A673 (cell line): Measurements from ENCODE around the gene PASK. TPM values are rescaled to one million over a fixed set of nuclear protein-coding genes. Genes with fewer than 3 reads are reported as not detected.

Experiments used
- BruUV-seq: library from RNA; stranded (reverse); fragments of 400-500 nt; replicated peaks from 2 replicates; lab custom pipeline; 2021; lab: Mats Ljungman, UMichigan
- CTCF ChIA-PET: fragments of 300-600 bp; sonication (Branson Sonifier 250); formaldehyde crosslinking; loops from one replicate; lab custom pipeline; 2022; ENCODE audit warnings: antibody characterized with exemption; lab: Charles Lee
- POLR2A ChIA-PET: fragments of 300-600 bp; sonication (Branson Sonifier 250); formaldehyde crosslinking; loops from one replicate; lab custom pipeline; 2022; ENCODE audit warnings: antibody characterized with exemption; ENCODE audit not compliant: low non-redundant PET; lab: Charles Lee
- DNase-seq: peaks from one replicate; pipeline ENCODE4 v3.0.0-alpha.2; 2015; ENCODE audit warnings: low spot score
- H3K27ac ChIP-seq: fragments of 200-600 bp; sonication (generic); 2 replicates; pipeline ENCODE4 v1.5.1; 2016; ENCODE audit warnings: mixed run types, low read depth, mild to moderate bottlenecking, mixed read lengths, antibody characterized with exemption, low read length; ENCODE audit not compliant: poor library complexity, severe bottlenecking
- H3K27me3 ChIP-seq: fragments of 200-600 bp; sonication (generic); replicated peaks from 2 replicates; pipeline ENCODE4 v1.6.1; 2017; ENCODE audit warnings: mixed run types, low read depth, mild to moderate bottlenecking, mixed read lengths, antibody characterized with exemption, low read length; ENCODE audit not compliant: insufficient read depth, poor library complexity
- H3K36me3 ChIP-seq: fragments of 200-600 bp; sonication (generic); 2 replicates; pipeline ENCODE4 v1.6.1; 2016; ENCODE audit warnings: mixed run types, mild to moderate bottlenecking, mixed read lengths, antibody characterized with exemption, low read length; ENCODE audit not compliant: insufficient read depth, poor library complexity, severe bottlenecking
- H3K4me1 ChIP-seq: fragments of 200-600 bp; sonication (generic); 2 replicates; pipeline ENCODE4 v1.6.1; 2017; ENCODE audit warnings: mixed run types, mild to moderate bottlenecking, mixed read lengths, antibody characterized with exemption, low read length; ENCODE audit not compliant: insufficient read depth, poor library complexity, severe bottlenecking
- H3K4me3 ChIP-seq: fragments of 200-600 bp; sonication (generic); 2 replicates; pipeline ENCODE4 v1.5.1; 2016; ENCODE audit warnings: low read depth, mixed run types, mild to moderate bottlenecking, mixed read lengths, low read length; ENCODE audit not compliant: poor library complexity, severe bottlenecking
- H3K9me3 ChIP-seq: fragments of 200-600 bp; sonication (generic); 2 replicates; pipeline ENCODE4 v1.6.1; 2016; ENCODE audit warnings: mixed run types, low read depth, mild to moderate bottlenecking, mixed read lengths, antibody characterized with exemption, low read length; ENCODE audit not compliant: poor library complexity, severe bottlenecking
- CTCF ChIP-seq: fragments of 300-800, 200-600 bp; sonication (generic); conservative IDR thresholded peaks from 2 replicates; pipeline ENCODE4 v1.5.1; 2017; ENCODE audit warnings: low read depth, mild to moderate bottlenecking, antibody characterized with exemption, low read length, moderate library complexity, mixed read lengths
- EZH2 ChIP-seq: fragments of 200-600 bp; sonication (generic); IDR thresholded peaks from 2 replicates; pipeline ENCODE4 v1.6.1; 2017; ENCODE audit warnings: borderline replicate concordance, low read depth, mild to moderate bottlenecking, mixed read lengths, antibody characterized with exemption, low read length; ENCODE audit not compliant: poor library complexity, severe bottlenecking
- intact Hi-C: fragments of 100-400 bp; cut with micrococcal nuclease; formaldehyde crosslinking; loops from one replicate; pipeline ENCODE4 v1.10.0; 2022; ENCODE audit not compliant: unreplicated experiment
- total RNA-seq: library from RNA; stranded (reverse); gene quantifications from 2 replicates; pipeline ENCODE4 v1.2.3, GENCODE V29; 2021

PASK gene
- total RNA-seq, 1 experiment from 2014 or later = 59.4 TPM

- DNase-seq = no peak
- POLR2A ChIA-PET = no interaction called here
- BruUV-seq = no TSS peak
- CTCF ChIA-PET = no interaction called here
- intact Hi-C loops = no loop called here
- Histone ChIP-seq H3K27me3 (no peaks in the 10 kb centered on the region), H3K27ac (no peak overlapping the region), H3K9me3 (no peaks in the 10 kb centered on the region), H3K36me3 (peaks cover 17% of the 10 kb centered on the region), H3K4me3 (no peak overlapping the region), H3K4me1 (no peaks in the 10 kb centered on the region)
- no peak for TF ChIP-seq EZH2
- no peak for TF ChIP-seq CTCF
Measured at GRCh38 chr2:241110607-241111439, 38.4 kb downstream of the PASK start.

GRCh38 chr2:241110089-241110606 lies 39.1 kb downstream of the PASK start:
- no TSS peak for BruUV-seq
- H3K9me3 ChIP-seq = no peaks in the 10 kb centered on the region
- H3K27me3 ChIP-seq = no peaks in the 10 kb centered on the region
- TF ChIP-seq EZH2 (no peak), CTCF (no peak)
- no peak for DNase-seq
- H3K27ac ChIP-seq = no peak overlapping the region
- POLR2A ChIA-PET = no interaction called here
- CTCF ChIA-PET = no interaction called here
- peaks cover 17% of the 10 kb centered on the region for H3K36me3 ChIP-seq
- intact Hi-C loops = no loop called here
- no peaks in the 10 kb centered on the region for H3K4me1 ChIP-seq
- H3K4me3 ChIP-seq = no peak overlapping the region

DNA sequence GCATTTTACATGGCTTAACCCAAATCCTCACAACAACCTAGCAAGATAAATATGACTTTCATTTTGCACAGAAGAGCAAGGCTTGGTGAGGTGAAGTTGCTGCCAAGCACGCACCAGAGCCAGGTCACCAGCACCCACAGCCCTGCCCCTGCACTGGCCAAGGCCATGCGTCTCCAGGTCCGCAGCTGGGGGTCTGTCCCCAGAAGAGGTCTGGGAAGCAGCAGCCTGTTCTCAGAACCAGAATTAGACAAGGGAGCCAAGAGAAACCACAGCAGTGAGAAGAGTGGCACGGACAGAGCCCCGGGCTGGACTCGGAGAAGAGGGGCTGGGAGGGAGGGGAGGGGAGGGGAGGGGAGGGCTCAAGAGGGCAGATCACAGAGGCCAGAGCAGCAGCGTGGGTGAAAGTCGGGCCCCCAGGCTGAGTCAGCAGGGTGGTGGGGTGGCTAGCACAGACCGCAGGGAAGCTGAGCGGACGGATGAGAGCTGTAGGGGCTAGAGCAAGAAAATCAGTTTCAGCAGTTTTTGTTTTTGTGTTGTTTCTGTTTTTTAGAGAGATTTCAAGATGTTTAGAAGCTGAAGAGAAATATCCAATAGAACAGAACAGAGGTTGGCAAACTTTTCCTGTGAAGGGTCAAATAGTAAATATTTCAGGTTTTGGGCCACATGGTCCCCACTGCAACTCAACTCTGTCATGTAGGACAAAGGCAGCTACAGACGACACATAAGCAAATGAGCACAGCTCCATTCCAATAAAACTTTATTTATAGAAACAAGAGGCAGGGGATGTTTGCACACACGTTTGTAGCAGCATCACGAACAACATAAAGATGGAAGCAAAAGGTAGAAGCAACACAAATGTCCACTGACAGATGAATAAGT lies 39.8 kb downstream of the PASK start:
- Histone ChIP-seq H3K27ac (no peak overlapping the region), H3K27me3 (no peaks in the 10 kb centered on the region), H3K36me3 (peaks cover 14% of the 10 kb centered on the region), H3K4me3 (no peak overlapping the region), H3K9me3 (no peaks in the 10 kb centered on the region), H3K4me1 (no peaks in the 10 kb centered on the region)
- TF ChIP-seq EZH2 (no peak), CTCF (no peak)
- BruUV-seq = no TSS peak
- ChIA-PET POLR2A (no interaction called here), CTCF (no interaction called here)
- no peak for DNase-seq
- intact Hi-C loops = no loop called here
